Suppressor macrophage treated with lipopolysaccharide for 1 hour (primary cell): ENCODE results near the gene IGSF10.
A peak's percentile ranks its signal among the peaks of the same experiment; 100 is the strongest.
"Not testable (repeated sequence)": the region's sequence is repeated elsewhere in the genome, so short reads cannot be mapped to it uniquely, and the experiment has no call there.

Experiments used
- DNase-seq, 3 donors: peaks; one replicate each; pipeline ENCODE4 v3.0.0-alpha.2; 2020 to 2022

The IGSF10 gene, protein sequence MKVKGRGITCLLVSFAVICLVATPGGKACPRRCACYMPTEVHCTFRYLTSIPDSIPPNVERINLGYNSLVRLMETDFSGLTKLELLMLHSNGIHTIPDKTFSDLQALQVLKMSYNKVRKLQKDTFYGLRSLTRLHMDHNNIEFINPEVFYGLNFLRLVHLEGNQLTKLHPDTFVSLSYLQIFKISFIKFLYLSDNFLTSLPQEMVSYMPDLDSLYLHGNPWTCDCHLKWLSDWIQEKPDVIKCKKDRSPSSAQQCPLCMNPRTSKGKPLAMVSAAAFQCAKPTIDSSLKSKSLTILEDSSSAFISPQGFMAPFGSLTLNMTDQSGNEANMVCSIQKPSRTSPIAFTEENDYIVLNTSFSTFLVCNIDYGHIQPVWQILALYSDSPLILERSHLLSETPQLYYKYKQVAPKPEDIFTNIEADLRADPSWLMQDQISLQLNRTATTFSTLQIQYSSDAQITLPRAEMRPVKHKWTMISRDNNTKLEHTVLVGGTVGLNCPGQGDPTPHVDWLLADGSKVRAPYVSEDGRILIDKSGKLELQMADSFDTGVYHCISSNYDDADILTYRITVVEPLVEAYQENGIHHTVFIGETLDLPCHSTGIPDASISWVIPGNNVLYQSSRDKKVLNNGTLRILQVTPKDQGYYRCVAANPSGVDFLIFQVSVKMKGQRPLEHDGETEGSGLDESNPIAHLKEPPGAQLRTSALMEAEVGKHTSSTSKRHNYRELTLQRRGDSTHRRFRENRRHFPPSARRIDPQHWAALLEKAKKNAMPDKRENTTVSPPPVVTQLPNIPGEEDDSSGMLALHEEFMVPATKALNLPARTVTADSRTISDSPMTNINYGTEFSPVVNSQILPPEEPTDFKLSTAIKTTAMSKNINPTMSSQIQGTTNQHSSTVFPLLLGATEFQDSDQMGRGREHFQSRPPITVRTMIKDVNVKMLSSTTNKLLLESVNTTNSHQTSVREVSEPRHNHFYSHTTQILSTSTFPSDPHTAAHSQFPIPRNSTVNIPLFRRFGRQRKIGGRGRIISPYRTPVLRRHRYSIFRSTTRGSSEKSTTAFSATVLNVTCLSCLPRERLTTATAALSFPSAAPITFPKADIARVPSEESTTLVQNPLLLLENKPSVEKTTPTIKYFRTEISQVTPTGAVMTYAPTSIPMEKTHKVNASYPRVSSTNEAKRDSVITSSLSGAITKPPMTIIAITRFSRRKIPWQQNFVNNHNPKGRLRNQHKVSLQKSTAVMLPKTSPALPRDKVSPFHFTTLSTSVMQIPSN (N-terminal part only)

DNA sequence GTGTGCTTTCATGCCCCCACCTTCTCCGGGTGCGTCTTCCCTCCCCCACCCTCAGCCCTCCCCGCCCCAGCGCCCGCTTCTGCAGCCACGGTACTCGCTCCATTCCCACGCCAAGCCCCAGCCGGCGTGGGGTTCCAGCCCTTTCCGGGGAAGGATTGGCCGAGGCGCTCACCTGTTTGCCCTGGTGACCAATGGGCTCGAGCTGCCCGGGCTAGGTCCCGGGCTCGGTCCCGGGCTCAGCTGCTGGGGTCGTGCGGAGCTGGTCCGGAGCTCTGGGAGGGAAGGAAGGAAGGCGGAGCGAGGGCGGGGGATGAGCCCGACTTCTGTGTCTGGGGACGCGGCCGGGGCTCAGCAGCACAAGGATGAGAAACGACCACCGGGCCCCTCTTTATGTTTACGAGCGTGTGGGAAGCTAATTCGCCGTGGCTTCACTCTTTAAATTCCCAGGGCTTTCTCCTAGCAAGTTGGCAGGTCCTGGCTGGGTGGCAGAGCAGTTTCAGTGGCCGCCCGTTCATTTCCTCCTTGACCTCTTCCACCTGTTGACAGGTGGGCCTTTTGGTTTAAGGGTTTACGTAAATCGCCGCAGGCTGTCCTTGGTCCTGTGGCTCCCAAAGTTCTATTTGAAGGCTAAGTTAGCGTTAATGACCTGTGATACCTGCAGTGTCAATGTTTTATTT is at the start of gene IGSF10:
TSS of gene IGSF10 (minus strand) at position 288 of the 677 bp plus-strand sequence. CDS start 2,352 bp downstream, outside the sequence.
- peak in 1 of 3 donors; percentile 26 for DNase-seq

DNA sequence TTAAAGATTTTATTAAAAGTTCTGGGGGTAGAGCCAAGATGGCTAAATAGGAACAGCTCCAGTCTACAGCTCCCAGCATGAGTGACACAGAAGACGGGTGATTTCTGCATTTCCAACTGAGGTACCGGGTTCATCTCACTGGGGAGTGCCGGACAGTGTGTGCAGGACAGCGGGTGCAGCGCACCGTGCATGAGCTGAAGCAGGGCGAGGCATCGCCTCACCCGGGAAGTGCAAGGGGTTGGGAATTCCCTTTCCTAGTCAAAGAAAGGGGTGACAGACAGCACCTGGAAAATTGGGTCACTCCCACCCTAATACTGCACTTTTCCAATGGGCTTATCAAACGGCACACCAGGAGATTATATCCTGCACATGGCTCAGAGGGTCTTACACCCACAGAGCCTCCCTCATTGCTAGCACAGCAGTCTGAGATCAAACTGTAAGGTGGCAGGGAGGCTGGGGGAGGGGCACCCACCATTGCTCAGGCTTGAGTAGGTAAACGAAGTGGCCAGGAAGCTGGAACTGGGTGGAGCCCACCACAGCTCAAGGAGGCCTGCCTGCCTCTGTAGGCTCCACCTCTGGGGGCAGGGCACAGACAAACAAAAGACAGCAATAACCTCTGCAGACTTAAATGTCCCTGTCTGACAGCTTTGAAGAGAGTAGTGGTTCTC is 48.7 kb upstream of the IGSF10 start:
- not testable (repeated sequence) for DNase-seq

DNA sequence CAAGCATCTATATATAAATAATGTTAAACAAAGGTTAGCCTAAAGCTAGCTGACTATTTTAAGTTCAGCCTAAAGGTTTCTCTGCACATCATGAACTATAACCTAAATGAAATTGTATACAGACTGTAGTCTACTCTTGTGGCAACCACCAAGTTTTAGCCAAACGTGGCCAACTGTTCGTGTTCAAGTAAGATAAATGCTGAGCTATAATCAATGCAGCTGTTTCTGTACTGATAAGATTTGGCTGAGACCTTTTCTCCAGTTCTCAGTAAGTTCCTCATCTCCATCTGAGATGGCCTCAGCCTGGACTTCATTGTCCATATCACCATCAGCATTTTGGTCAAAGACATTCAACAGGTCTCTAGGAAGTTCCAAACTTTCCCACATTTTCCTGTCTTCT is 43.7 kb upstream of the IGSF10 start:
- no peak for DNase-seq

DNA sequence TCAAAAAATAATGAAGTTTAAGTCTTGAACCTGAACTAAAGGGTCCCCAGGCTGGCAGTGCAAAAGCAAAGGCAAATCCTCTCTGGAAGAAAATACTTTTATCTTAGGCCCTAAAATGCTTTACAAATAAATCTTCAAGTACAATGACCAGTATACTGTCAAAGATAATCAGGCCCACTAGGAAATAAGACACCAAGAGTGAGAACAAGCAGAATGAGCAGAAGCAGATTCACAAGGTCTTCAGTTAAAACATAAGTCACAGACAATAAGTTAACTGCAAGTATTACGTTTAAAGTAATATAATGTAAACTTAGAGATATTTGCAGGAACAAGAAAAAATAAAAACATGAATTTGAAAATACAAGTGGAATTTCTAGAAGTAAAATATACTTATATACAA is 42.2 kb upstream of the IGSF10 start:
- no peak for DNase-seq

DNA sequence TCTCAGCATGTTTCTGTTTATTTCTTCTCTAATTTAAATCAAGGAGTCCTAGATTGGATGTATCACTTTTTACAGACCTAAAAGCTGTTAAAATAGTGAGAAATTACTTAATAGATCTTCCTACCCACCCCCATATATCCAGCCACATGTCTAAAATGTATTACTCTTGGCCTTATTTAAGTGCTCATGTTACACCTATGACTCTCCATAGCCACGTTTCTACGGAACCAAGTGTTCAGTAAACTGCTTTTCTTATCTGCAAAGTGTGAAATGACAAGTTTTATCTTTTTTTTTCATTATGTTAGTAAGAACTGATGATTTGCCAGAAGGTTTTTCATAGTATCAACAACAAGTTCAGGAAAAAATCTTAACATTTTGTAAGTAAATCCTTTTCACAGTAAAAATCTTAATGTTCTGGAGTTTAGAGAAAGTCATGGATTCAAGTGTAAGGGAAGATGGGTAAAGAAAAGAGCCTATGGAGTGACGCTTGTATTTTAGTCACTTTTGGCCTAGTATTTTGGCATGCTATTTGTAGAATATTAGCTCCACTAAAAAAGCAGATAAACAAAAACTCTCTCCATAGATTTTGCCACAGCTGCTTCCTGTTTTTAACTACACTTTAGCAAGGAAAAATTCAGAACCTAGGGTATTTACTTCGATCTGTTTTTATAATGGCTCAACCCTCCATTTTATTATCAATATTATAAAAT is 41.2 kb upstream of the IGSF10 start:
- DNase-seq: no peak

DNA sequence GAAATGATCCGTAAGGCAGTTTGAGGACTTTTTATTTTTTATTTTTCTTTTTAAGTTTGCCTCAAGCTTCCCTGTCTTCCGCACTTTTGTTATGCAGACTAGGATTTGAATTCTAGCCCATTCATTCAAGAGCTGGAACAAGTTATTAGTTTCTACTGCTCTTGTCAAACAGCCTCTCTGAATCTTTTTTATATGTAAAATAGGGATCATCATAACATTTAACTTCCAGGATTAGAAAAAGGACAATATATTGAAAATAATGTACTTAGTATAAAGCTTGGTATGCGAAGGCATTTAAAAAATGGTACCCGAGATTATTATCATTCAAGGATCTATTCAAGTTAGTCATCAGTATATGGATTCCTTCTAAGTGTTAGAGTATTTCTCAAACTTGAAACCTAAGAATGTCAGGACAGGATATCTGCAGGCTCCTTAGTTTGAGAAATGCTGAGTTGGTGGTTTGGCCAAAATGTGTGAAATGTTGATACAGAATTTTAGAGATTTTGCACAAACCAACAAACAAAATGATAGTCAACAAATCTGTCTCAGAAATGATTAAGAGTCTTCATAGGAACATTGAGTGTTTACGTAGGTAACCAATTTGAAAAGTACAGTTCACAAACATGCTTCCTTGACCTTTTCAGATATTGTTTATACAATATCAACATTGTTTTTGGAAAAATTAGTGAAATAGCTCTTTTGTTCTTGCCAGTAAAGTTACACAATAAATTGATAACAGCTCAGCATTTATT is 40.5 kb upstream of the IGSF10 start:
- no peak for DNase-seq

DNA sequence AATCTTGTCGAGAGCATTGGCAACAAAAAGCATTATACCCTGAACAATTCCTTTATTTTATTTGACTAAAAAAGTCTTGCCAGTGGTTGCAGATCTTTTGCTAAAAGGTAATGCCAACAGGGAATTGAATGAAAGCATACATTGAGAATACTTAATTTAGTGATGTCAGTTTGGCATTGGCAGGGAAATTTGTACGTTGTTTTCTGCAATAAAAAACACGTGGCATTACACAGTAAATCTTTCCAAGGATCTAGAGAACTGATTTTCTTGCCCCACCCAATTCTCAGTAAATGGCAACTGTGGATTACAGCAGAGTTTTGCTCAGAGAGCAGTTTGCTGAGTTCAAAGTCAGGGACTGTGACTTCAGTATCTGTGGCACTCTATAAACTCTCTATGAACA is 38.3 kb upstream of the IGSF10 start:
- no peak for DNase-seq

DNA sequence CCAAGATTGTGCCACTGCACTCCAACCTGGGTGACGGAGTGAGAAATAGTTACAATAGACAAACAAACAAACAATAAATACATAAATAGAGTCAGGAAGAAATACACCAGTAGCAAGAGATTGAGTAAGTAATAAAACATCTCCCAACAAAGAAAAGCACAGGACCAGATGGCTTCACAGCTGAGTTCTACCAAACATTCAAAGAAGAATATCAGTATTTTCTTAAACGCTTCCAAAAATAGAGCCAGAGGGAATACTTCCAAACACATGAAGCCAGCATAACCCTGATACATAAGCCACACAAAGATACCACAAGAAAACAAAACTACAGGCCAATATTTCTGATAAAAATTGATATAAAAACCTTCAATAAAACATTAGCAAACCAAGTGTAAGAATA is 30.7 kb upstream of the IGSF10 start:
- no peak for DNase-seq

DNA sequence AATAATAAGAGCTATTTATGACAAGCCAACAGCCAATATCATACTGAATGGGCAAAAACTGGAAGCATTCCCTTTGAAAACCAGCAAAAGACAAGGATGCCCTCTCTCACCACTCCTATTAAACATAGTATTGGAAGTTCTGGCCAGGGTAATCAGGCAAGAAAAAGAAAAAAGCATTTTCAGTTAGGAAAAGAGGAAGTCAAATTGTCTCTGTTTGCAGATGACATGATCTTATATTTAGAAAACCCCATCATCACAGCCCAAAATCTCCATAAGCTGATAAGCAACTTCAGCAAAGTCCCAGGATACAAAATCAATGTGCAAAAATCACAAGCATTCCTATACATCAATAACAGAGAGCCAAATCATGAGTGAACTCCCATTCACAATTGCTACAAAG is 27.0 kb upstream of the IGSF10 start:
- not testable (repeated sequence) for DNase-seq

DNA sequence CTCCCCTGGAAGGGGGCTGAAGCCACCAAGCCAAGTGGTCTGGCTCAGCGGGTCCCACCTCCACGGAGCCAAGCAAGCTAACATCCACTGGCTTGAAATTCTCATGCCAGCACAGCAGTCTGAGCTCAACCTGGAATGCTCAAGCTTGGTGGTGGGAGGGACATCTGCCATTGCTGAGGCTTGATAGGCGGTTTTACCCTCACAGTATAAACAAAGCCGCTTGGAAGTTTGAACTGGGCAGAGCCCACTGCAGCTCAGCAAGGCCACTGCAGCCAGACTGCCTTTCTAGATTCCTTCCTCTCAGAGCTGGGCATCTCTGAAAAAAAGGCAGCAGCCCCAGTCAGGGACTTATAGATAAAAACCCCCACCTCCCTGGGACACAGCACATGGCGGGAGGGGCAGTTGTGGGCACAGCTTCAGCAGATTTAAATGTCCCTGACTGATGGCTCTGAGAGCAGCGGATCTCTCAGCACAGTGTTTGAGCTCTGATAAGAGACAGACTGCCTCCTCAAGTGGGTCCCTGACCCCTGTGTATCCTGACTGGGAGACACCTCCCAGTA is 23.2 kb upstream of the IGSF10 start:
- DNase-seq: no peak

DNA sequence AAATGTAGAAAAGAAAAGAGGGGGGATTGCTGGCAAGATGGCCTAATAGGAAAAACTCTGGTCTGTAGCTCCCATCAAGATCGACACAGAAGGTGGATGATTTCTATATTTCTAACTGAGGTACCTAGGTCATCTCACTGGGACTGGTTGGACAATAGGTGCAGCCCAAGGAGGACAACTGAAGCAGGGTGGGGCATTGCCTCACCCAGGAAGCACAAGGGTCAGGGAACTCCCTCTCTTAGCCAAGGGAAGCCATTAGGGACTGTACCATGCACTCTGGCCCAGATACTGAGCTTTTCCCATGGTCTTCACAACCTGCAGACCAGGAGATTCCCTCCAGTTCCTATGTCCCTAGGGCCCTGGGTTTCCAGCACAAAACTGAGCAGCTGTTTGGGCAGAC is 22.6 kb upstream of the IGSF10 start:
- DNase-seq: no peak

DNA sequence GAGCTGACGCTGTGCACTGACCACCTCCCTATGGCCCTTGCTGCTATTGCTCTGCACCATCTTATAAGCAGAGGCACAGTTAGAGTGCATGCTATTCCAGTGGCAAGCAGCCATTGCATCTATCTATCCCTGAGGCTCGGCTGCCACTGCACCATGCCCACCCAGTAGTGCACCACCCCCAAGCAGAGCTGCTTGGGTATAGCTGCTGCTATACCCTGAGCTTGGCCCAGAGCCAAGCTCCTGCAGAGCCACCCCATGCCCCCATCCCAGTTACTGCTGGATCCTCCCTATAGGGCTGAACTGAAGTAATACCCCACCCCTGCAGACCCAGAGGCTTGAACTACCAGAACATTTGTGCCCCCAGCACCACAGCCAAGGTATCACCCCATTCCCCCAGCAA is 19.6 kb upstream of the IGSF10 start:
- DNase-seq: no peak

DNA sequence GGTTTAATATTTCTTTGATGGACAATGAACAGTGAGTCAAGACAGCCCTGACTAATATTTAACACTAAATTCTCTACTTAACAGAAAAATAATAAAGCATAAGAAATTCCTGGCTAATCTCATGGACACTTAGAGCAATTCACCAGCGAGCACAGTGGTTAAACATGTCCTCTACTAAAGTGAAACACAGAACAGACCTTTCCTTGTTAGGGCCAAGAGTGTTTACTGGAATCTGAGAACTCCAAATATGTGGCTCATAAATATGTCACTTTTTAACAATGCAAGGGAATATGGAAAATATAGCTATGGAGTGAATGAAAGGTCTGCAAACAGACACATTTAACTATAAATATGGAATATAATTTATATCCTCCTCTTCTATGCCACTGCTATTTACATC is 18.6 kb upstream of the IGSF10 start:
- no peak for DNase-seq

DNA sequence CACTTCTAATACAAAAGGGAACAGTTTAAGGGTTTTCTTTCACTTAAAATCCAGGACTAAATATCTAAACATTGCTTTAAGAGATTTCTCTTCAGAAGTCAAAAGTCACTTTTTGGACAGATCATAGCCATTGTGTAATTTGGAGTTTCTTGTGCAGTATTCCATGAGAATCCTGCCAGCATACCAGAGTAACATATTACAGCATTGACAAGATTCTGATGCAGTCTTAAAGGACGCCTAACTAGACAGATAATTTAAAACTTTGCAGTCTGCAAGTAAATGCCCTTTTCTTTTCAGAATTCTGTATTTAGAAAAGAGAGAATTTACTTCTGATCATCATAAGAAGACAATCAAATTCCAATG is 17.5 kb upstream of the IGSF10 start:
- no peak for DNase-seq

DNA sequence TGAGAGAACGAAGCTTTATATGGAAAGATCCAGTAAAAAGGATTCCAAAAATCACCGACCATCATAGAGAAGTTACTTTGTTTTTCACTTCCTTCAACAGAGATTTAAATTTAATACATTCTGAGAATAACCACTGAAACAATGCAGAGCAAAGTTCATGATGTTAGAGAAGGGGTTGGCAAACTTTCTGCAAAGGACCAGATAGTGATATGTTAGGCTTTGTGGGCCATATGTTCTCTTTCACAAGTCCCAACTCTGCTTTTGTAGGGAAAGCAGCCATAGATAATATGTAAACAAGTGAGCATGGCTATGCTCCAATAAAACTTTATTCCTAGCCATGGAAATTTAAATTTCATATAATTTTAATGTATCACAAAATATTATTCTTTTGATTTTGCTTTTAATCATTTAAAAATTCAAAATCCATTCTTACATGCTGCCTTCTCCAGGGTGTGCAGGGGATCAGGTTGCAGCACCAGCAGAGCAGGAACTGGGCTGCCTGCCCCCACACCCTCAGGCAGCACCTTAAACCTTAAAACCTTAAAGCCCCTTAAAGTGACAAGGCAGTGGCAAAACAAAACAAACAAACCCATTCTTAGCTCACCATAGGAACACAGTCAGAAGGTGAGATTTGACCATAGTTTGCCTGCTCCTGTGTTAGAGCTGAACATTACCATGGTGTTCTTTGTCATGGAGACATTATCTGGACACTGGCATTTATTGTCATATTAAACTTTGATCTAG is 16.9 kb upstream of the IGSF10 start:
- DNase-seq: no peak

DNA sequence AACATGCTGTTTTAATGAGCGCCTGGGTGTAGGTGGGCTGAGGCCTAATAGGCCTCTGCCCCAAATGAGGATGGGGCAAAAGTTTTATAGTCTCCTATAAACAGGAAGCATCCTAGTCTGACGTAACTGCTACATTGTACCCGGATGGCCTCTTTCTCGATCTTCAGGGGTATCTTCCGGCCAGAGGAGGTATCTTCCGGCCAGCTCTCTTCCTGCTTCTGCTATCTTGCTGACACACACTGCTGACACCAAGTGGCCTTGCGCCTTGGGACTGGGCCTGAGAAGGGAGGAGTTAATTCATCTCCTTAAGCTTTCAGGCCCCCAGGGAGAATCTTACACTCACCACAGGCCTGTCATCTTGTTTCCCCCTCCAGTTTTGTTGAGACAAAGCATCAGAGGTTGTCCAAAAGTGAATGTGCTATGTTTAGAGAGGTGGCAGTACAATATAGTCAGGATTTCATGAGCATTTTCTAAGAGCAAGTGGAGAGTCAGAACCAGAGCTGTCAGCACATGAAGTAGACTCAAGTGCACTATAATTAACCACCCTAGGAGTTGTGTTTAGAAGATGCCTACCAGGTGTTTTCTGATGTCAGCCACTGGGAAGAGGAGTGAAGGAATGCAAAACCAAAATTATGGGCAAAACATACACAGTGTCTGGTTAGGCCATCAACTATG is 15.6 kb upstream of the IGSF10 start:
- no peak for DNase-seq

DNA sequence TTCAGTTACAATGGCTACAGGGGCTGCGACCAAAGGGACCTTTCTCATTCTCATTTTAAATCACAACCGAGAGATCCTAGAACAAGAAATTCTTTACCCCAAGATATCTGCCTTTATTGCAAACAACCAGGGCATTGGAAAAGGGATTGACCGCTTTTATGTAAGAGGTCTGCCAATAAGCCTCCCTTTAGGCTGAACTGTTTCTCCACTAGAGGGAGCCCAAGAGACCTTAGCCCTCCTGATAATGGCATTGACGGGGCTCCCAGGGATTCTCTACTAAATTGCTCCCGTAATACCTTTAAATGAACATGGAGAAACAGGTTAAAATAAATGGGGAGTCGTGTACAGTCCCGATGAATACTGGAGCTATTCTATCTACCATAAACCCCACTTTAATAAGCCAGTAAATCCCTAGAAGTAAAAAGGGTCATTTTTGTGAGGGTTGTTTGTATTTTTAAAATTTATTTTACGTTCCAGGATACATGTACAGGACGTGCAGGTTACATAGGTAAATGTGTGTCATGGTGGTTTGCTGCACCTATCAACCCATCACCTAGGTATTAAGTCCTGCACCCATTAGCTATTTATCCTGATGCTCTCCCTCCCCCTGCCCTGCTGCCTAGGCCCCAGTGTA is 7.5 kb upstream of the IGSF10 start:
- DNase-seq: peak; percentile 76 to 86 (median 85)

DNA sequence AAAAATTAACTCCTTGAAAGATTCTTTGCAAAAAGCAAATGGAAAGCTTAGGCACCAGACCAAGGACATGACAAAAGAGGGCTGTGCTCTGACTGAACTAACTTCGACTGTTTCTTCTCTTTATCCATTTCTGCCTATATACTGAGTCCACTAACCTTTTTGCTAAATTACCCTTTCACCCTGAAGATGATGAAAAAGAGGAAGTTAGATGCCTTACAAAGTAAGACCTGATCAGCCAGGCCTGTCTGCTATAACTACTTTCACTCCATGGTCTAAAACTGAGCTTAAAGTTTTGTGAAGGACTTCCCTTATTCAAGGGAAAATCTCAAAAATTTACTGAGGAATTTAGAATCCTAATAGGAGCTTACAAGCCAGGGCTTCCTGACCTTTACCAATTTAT is 6.2 kb upstream of the IGSF10 start:
- DNase-seq: peak in 2 of 3 donors; percentile 10 to 41
